ENCODE measurements around the gene LY6G5B.

DNA sequence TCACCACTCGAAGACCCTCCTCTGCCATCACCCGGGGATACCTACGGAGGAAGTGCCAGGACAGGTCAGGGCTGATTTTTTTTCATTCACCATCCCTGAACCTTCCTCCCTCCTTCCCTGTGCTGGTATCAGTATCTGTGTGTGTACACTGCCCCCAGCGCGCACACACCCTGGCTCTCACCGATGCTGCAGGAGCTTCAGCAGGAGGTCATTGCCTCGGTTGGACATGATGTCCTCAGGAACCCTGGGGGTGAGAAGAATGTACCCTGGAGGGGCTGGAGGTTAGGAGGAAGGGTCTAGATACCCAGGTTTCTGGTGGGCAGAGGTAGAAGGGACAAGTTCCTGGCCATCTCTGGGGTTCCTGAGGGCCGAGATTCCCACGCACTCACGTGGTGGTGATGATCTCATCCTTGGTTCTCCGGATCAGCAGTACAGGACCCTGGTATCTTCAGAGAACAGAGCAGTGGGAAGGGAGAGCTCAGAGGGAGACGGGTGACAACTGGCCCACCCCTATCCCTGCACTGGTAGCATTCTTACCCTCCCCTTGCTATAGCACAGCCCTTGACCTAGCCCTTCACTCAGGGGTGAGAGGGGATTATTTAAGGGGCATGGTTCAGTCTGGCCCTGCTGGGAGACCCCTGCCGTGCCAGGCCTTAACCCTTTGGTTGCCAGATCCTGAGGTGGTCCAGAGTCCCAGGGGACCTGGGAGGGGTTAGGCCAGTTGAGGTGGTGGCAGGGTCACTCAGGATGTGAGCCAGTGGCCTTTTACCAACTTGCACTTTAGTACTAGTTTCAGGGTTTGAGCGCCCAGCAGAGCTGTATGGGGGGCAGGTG lies 18.3 kb downstream of the LY6G5B start:
- TF ChIP-seq POLR2AphosphoS5 (IDR thresholded peaks at IDR 0.05; ENCODE audit: low read depth, low read length), result no peak
- TF ChIP-seq, protein P1, sequence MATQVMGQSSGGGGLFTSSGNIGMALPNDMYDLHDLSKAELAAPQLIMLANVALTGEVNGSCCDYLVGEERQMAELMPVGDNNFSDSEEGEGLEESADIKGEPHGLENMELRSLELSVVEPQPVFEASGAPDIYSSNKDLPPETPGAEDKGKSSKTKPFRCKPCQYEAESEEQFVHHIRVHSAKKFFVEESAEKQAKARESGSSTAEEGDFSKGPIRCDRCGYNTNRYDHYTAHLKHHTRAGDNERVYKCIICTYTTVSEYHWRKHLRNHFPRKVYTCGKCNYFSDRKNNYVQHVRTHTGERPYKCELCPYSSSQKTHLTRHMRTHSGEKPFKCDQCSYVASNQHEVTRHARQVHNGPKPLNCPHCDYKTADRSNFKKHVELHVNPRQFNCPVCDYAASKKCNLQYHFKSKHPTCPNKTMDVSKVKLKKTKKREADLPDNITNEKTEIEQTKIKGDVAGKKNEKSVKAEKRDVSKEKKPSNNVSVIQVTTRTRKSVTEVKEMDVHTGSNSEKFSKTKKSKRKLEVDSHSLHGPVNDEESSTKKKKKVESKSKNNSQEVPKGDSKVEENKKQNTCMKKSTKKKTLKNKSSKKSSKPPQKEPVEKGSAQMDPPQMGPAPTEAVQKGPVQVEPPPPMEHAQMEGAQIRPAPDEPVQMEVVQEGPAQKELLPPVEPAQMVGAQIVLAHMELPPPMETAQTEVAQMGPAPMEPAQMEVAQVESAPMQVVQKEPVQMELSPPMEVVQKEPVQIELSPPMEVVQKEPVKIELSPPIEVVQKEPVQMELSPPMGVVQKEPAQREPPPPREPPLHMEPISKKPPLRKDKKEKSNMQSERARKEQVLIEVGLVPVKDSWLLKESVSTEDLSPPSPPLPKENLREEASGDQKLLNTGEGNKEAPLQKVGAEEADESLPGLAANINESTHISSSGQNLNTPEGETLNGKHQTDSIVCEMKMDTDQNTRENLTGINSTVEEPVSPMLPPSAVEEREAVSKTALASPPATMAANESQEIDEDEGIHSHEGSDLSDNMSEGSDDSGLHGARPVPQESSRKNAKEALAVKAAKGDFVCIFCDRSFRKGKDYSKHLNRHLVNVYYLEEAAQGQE (IDR thresholded peaks at IDR 0.05; ENCODE audit: insufficient read depth in 1 of 2, low read depth in 2 of 2, low read length in 2 of 2), result no peak
- no peak for TF ChIP-seq TAF1 (IDR thresholded peaks at IDR 0.05; ENCODE audit: borderline replicate concordance, insufficient read depth, low read length)
- TF ChIP-seq SIN3A (IDR thresholded peaks at IDR 0.05; ENCODE audit: borderline replicate concordance, insufficient read depth, low read length), result no peak
